SK-N-SH treated with all-trans-retinoic acid at 6 μM for 48 hours (cell line): ENCODE results near the gene SCART1.

ENCODE experiments used
- ATAC-seq: fragments of 200-7000 bp; cut with Tn5 transposase; 3 replicates; pipeline ENCODE4 v1.9.1; 2020; ENCODE audit warnings: mild to moderate bottlenecking, moderate library complexity
- ARNTL ChIP-seq: fragments of 450-650 bp; formaldehyde crosslinking; IDR thresholded peaks from 2 replicates; pipeline ENCODE4 v1.5.0; 2020; ENCODE audit warnings: low read depth, mild to moderate bottlenecking, moderate library complexity, borderline replicate concordance
- CREB5 ChIP-seq: fragments of 250-450 bp; sonication (Bioruptor Pico); IDR thresholded peaks from 2 replicates; pipeline ENCODE4 v1.5.1; 2020; ENCODE audit warnings: low read depth, mild to moderate bottlenecking, moderate library complexity
- CSDC2 ChIP-seq: fragments of 250-450 bp; sonication (Bioruptor Pico); IDR thresholded peaks from 2 replicates; pipeline ENCODE4 v1.5.0; 2020; ENCODE audit warnings: mild to moderate bottlenecking, moderate library complexity
- GLIS3 ChIP-seq: fragments of 250-450 bp; sonication (Bioruptor Pico); IDR thresholded peaks from 2 replicates; pipeline ENCODE4 v1.5.0; 2020; ENCODE audit warnings: mild to moderate bottlenecking, moderate library complexity
- ISL1 ChIP-seq: fragments of 250-450 bp; sonication (Bioruptor Pico); IDR thresholded peaks from 2 replicates; pipeline ENCODE4 v2.1.2; 2022; ENCODE audit warnings: mild to moderate bottlenecking, moderate library complexity
- POU6F1 ChIP-seq: fragments of 250-450 bp; sonication (Bioruptor Pico); IDR thresholded peaks from 2 replicates; pipeline ENCODE4 v1.8.0; 2021; ENCODE audit warnings: low read depth, mild to moderate bottlenecking, moderate library complexity, borderline replicate concordance
- PPARA ChIP-seq: fragments of 250-450 bp; sonication (Bioruptor Pico); IDR thresholded peaks from 2 replicates; pipeline ENCODE4 v1.5.0; 2020; ENCODE audit warnings: mild to moderate bottlenecking, borderline replicate concordance
- RARB ChIP-seq: fragments of 250-450 bp; sonication (Bioruptor Pico); IDR thresholded peaks from 2 replicates; pipeline ENCODE4 v1.8.0; 2021; ENCODE audit warnings: mild to moderate bottlenecking, moderate library complexity
- TCF4 ChIP-seq: fragments of 250-450 bp; sonication (Bioruptor Pico); IDR thresholded peaks from 2 replicates; pipeline ENCODE4 v1.8.0; 2021; ENCODE audit warnings: mild to moderate bottlenecking, moderate library complexity, borderline replicate concordance
- ZFP3 ChIP-seq: fragments of 250-450 bp; sonication (Bioruptor Pico); IDR thresholded peaks from 2 replicates; pipeline ENCODE4 v1.5.0; 2020; ENCODE audit warnings: mild to moderate bottlenecking, moderate library complexity
- ZFP30 ChIP-seq: fragments of 450-650 bp; formaldehyde crosslinking; IDR thresholded peaks from 2 replicates; pipeline ENCODE4 v1.5.0; 2022; ENCODE audit warnings: mild to moderate bottlenecking, moderate library complexity
- ZNF565 ChIP-seq: fragments of 450-650 bp; formaldehyde crosslinking; conservative IDR thresholded peaks from 2 replicates; pipeline ENCODE4 v1.5.0; 2020; ENCODE audit warnings: low read depth, mild to moderate bottlenecking, moderate library complexity
- ZNF70 ChIP-seq: fragments of 450-650 bp; formaldehyde crosslinking; IDR thresholded peaks from 2 replicates; pipeline ENCODE4 v1.5.0; 2020; ENCODE audit warnings: mild to moderate bottlenecking, moderate library complexity
- ZNF8 ChIP-seq: fragments of 450-650 bp; formaldehyde crosslinking; IDR thresholded peaks from 2 replicates; pipeline ENCODE4 v1.5.0; 2020; ENCODE audit warnings: mild to moderate bottlenecking, moderate library complexity
- TF ChIP-seq, protein P1 (sequence below): fragments of 250-450 bp; sonication (Bioruptor Pico); IDR thresholded peaks from 2 replicates; pipeline ENCODE4 v1.5.0; 2020; ENCODE audit warnings: mild to moderate bottlenecking, moderate library complexity
- TF ChIP-seq, protein P2 (sequence below): fragments of 250-450 bp; sonication (Bioruptor Pico); IDR thresholded peaks from 2 replicates; pipeline ENCODE4 v1.8.0; 2020; ENCODE audit warnings: mild to moderate bottlenecking, moderate library complexity, borderline replicate concordance

Gene SCART1

GRCh38 chr10:133419211-133419950 is 34.4 kb upstream of the SCART1 start:
- no peak; the same call in 2 of the 3 replicates for ATAC-seq
- TF ChIP-seq, protein P1, sequence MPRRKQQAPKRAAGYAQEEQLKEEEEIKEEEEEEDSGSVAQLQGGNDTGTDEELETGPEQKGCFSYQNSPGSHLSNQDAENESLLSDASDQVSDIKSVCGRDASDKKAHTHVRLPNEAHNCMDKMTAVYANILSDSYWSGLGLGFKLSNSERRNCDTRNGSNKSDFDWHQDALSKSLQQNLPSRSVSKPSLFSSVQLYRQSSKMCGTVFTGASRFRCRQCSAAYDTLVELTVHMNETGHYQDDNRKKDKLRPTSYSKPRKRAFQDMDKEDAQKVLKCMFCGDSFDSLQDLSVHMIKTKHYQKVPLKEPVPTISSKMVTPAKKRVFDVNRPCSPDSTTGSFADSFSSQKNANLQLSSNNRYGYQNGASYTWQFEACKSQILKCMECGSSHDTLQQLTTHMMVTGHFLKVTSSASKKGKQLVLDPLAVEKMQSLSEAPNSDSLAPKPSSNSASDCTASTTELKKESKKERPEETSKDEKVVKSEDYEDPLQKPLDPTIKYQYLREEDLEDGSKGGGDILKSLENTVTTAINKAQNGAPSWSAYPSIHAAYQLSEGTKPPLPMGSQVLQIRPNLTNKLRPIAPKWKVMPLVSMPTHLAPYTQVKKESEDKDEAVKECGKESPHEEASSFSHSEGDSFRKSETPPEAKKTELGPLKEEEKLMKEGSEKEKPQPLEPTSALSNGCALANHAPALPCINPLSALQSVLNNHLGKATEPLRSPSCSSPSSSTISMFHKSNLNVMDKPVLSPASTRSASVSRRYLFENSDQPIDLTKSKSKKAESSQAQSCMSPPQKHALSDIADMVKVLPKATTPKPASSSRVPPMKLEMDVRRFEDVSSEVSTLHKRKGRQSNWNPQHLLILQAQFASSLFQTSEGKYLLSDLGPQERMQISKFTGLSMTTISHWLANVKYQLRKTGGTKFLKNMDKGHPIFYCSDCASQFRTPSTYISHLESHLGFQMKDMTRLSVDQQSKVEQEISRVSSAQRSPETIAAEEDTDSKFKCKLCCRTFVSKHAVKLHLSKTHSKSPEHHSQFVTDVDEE (CRISPR knock-in tag): no peak
- TF ChIP-seq ZFP30 (CRISPR knock-in tag): no peak
- no peak for TF ChIP-seq RARB (CRISPR knock-in tag)
- TF ChIP-seq GLIS3 (CRISPR knock-in tag): no peak
- TF ChIP-seq ZNF70: no peak
- no peak for TF ChIP-seq ZNF8 (CRISPR knock-in tag)
- TF ChIP-seq, protein P2, sequence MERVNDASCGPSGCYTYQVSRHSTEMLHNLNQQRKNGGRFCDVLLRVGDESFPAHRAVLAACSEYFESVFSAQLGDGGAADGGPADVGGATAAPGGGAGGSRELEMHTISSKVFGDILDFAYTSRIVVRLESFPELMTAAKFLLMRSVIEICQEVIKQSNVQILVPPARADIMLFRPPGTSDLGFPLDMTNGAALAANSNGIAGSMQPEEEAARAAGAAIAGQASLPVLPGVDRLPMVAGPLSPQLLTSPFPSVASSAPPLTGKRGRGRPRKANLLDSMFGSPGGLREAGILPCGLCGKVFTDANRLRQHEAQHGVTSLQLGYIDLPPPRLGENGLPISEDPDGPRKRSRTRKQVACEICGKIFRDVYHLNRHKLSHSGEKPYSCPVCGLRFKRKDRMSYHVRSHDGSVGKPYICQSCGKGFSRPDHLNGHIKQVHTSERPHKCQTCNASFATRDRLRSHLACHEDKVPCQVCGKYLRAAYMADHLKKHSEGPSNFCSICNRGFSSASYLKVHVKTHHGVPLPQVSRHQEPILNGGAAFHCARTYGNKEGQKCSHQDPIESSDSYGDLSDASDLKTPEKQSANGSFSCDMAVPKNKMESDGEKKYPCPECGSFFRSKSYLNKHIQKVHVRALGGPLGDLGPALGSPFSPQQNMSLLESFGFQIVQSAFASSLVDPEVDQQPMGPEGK (CRISPR knock-in tag): no peak

DNA sequence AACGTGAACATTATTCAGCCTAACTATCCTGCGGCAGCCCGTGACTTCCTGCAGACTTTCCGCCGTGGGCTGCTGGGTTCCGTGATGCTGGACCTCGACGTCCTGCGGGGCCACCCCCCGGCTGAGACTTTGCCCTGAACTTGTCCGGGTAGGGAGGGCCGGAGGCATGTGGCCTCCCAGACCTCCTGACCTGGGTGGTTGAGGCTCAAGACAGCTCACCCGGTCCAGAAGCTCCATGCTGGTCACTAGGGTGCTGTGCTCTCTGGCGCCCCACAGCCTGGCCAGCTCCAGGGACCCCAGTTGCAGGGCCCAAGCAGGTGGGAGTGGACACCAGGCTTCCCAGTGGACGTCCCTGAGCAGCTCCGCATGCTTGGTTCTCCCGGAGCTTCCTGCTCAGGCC is 33.7 kb upstream of the SCART1 start:
- TF ChIP-seq ISL1 (CRISPR knock-in tag) (no peak), CREB5 (CRISPR knock-in tag) (no peak), POU6F1 (CRISPR knock-in tag) (no peak), PPARA (no peak), ZNF8 (CRISPR knock-in tag) (no peak), ARNTL (CRISPR knock-in tag) (no peak), ZNF565 (CRISPR knock-in tag) (no peak), GLIS3 (CRISPR knock-in tag) (no peak), TCF4 (CRISPR knock-in tag) (no peak), CSDC2 (CRISPR knock-in tag) (no peak), ZFP30 (CRISPR knock-in tag) (no peak), ZFP3 (no peak)
- TF ChIP-seq, protein P2 (CRISPR knock-in tag): no peak
- TF ChIP-seq, protein P1 (CRISPR knock-in tag): no peak
- TF ChIP-seq, all 23 proteins: peak for 0

More for the DNA sequence above, 33.7 kb upstream of the SCART1 start:
- no peak for ATAC-seq
